HG03439 (cell line): ENCODE data around the gene HOXC9.

Experiments
- ATAC-seq: cut with Tn5 transposase; IDR thresholded peaks from one replicate; pipeline ENCODE4 v1.9.1; 2021; ENCODE audit warnings: mild to moderate bottlenecking, moderate library complexity; ENCODE audit not compliant: unreplicated experiment

HOXC9 gene

DNA sequence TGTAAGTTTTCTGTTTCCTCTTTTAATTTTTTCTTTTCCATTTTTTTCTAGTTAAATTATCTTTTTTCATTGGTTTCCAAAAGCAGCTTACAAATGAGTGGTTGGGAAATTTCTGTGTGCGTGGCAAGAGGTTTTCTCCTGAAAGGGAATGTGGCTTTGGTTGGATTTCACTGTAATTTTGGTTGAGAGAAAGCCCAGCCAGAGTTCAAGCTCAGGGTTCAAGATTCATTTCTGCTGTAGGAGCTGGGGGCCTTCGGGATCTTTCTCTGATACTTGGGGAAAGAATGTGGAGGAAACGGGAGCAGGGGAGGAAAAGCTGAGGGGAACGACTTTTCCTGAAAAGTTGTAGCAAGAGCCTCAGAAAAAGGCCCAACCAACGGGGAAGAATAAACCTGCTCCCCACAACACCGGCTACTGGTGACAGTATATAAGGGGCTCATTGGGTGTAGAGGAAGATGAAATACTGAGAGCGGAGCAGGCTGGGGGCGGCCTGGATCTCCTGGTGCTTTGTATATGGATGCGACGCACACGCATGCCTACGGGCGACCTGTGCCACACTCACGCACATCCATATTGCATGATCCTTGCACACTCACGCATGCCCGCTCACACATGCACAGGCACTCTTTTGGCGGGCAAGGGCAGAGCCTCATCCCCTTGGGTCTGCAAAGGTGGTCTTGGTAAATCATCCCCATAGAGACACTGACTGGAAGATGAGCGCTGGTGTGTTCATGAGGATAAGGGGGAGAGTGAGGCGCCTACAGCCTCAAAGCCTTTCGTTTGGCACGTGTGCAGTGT lies 13.1 kb upstream of the HOXC9 start:
- no peak for ATAC-seq

- no peak for ATAC-seq
Measured at GRCh38 chr12:53987787-53988230, 12.2 kb upstream of the HOXC9 start.

DNA sequence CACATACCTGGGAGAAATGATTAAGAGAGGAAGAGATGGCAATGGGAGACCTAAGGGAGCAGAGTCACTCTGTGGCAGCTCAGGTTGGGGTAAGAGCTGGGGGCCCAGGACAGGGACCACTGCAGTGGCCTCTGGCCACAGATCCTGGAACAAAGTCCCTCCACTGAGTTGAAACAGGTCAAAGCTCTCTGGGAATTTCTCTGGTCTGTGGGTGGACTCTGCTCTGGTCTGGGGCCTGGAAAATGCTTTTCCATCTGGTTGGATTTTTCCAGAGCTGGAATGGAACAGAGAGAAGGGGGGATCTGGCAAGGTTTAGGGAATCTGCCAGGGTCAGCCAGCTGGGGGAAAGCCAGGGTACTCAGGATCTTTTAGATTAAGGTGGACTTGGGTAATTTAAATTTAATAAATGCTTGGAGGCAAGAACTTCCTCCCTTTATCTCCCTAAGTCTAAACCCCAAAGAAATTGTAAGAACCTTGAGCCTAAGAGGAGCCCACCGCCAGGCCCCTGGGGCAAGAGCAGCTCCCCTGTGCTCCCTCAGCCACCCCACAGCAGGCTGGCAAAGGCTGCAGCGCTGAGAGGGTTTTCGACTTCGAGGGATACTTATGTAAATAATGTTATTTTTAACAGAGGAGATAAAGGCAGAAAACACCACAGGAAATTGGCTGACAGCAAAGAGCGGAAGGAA lies 11.3 kb upstream of the HOXC9 start:
- no peak for ATAC-seq

GRCh38 chr12:53989227-53990113 lies 10.5 kb upstream of the HOXC9 start:
- no peak for ATAC-seq

DNA sequence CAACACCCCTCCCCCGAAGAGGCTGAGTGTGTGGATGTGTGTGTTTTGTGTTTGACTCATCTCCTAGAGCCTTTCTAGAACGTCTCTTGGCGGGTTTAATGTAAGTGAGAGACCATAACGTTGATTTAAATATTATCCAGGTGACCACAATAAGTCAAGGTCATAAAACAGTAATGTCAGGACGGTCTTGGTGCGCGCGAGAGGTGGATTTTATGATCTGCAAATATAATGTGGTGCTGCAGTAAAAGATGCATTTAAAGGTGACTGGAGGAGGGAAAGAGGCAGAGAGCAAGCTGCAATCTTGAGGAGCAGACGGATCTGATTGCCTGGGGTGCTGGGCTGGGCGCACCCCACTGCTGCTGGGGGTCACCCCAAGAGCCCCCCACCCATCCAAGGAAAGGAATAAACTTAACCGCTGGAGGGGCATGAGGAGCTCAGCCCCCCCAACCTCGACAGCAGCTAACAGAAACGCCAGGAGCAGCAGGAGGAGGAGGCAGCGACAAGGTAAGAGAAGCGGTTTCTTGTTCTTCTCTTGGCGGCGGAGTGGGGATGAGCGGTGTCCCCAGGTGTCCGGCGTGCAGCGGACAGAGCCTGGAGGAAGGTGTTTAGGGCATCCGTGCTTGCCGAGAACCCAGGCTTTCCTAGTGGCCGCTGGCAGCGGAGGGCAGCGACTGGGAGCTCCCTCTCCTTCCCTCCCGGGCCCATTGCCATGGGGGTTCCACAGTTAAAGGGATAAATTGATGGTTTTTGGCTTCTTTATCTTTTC lies 9.5 kb upstream of the HOXC9 start:
- ATAC-seq, result no peak

DNA sequence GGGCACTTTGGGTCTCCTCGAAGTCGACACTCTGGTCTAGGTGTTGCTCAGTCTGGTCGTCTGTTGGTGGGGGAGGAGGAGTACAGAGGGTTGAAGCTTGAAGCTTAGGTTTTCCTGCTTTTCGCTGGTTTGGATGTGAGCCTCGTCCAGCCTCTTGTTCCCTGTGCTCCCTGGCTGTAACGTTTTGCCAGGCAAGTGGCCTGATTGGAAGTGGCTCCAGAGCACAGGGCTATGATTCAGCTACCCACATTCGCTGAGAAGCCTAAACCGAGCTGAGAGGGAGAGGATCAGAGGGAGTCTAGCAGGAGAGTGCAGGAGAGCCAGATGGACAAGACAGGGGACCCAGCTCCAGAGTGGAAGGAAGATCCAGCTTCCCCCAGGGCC lies 8.9 kb upstream of the HOXC9 start:
- ATAC-seq, result no peak

DNA sequence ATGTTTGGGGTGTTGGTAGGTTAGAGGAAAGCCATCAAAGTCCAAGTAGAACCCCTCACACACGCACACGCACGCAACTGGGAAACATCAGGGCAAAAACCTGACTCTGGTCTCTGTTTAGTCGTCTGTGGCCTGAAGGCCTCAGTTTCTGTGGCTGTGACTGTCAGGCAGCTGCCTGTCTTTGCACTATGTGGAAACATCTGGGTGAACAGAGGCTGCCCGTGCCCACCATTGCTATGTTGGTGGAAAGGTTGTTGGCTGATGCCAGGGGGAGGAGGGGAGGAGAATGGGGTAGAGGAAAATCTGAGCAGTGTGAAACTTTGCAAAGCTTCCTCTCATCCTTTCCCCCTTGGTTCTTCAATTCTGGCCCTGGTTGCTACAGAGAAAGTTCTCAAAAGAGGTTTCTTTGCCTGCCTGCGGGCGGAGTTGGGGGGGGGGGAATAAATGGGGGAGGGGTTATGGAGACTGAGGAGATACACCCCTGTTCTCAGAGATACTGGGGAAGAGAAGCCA lies 7.5 kb upstream of the HOXC9 start:
- ATAC-seq, result no peak

GRCh38 chr12:53993162-53994008 lies 6.6 kb upstream of the HOXC9 start:
- no peak for ATAC-seq

DNA sequence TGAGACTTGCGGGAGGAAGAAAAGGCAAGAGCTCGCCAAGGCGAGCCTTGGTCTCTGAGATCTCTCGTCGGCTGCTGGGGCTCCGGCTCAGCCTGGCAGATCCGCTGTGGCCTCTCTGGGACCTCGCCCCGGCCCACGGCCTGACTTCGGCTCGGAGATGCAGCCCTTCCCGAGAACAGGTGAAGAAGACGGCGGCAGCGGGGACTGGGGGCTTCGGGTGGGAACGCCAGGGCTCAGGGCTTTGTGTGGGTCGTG lies 6.0 kb upstream of the HOXC9 start:
- no peak for ATAC-seq

DNA sequence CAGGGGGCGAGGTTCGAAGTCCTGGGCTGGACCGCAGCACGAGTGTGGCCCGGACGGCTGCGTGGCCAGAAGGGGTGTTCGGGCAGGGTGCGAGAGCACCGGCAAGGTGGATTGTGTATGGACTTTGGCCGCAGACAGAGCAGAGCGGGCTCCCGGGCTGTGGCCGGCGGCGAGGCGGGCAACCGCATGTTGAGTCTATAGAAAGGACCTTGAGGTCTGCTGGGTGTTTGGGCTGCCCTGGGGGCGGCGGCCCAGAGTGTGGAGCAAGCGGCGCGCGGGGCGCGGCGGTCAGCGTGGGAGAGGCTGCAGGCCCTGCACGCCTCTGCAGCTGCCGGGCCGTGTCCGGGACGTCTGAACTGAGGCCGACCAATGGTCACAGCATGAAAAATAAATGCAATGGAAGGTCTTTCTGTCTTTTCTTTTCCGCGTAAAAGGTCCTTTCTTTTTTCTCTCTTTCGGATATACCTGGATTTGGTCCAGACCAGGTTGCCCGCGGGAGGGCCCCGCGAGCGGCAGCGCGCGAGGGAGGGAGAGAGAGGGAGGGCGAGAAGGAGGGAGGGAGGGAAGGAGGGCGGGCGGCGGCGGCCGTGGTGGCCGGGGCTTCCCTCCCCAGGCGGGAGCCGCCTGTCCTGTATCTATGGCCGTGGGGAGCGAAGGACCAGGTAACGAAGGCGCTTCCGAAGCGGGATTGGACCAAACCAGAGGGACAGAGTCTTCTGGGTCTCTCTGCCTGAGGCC lies 5.5 kb upstream of the HOXC9 start:
- no peak for ATAC-seq

DNA sequence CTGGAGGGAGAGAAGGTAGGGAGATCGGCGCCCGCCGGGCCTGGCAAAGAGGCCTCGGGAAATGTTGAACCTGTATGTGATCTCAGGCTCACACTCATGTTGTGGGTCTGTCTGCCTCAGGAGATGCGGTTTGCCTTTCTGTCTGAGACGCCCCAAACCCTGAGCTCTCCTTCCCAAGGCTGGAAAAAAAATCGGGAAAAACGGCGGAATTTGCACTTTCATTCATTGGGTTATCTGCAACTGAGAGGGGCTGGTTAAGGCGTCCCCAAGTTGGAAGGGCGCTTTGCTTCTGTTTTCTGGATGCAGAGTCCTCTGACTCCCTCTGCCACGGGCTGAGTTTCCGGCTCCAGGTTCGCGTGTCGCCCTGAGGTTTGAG lies 5.0 kb upstream of the HOXC9 start:
- ATAC-seq, result no peak

DNA sequence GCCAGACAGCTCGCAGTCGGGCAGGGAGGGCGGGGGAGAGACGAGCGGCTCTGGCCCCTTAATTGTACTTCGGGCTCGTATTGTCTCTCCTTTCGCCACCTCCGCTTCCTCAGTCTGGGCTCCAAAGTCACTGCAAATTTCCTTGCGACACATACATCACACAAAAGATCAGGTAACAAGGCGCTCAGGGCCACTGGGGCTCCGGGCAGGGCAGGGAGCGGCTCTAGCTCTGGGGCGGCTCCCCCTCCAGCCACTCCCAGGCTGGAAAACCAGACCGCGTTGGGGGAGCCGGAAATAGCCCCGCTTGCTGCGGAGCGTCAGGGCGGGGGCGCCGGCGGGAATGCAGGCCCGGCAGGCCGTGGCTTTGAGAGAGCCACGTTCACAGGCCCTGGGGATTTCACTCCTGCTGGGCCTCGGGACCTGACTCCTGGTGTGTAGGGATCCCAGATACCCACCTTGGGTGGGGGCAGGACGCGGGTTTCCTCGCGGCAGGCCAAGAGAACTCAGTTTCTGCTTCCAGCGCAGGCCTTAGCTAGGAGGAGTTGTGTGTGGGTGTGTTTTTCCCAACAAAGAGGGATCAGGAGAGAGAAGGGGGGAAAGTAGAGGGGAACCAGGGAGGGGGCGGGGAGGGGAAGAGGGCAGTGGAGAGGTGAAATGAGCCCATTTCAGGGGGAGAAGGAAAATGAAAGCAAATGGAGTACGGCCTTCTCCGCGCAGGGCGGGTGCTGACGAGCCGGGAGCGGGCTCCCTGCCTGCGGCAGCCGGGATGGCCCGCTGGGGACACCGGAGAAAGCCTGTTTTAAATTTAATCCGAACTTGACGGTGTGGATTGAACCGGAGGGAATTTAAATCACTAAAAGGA lies 4.4 kb upstream of the HOXC9 start:
- ATAC-seq, result no peak

GRCh38 chr12:53996240-53997203 lies 3.4 kb upstream of the HOXC9 start:
- ATAC-seq, result no peak

- ATAC-seq, result no peak
Measured at GRCh38 chr12:53997204-53998109, 2.5 kb upstream of the HOXC9 start.

- no peak for ATAC-seq
Measured at GRCh38 chr12:53998110-53998899, 1.7 kb upstream of the HOXC9 start.

DNA sequence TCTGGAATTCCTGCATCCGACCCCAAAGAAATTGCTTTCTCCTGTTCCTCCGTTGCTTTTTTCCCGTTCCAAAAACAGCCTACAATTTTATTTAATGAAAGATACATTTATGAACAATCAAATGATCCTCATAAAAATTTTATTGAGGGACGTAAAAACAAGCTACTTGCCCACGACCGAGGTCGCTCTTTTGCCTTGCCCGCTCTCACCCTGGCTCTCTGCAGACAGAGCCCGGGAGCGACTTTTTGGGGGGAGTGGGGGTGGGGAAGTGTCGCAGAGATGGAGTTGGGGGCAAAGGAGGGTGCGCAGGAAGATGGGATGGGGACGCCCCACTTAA lies 1.1 kb upstream of the HOXC9 start:
- ATAC-seq, result no peak
